ENCODE data around the gene SMG6.
A peak's percentile ranks its signal among the peaks of the same experiment; 100 is the strongest.

SMG6 gene

GRCh38 chr17:2093349-2093748 lies 210.2 kb downstream of the SMG6 start:
- no peak for TF ChIP-seq POLR2A (IDR thresholded peaks at IDR 0.05; ENCODE audit: low read length)
- TF ChIP-seq GATA1 (IDR thresholded peaks at IDR 0.05; ENCODE audit: low read depth, low read length) = no peak
- peak; percentile 63 to 78 for DNase-seq

GRCh38 chr17:2092253-2092652 lies 211.3 kb downstream of the SMG6 start:
- TF ChIP-seq POLR2A (IDR thresholded peaks at IDR 0.05; ENCODE audit: low read length) (no peak), GATA1 (IDR thresholded peaks at IDR 0.05; ENCODE audit: low read depth, low read length) (no peak)
- no peak for DNase-seq

- DNase-seq = no peak
- no peak for TF ChIP-seq GATA1 (IDR thresholded peaks at IDR 0.05; ENCODE audit: low read depth, low read length)
- no peak for TF ChIP-seq POLR2A (IDR thresholded peaks at IDR 0.05; ENCODE audit: low read length)
Observed at GRCh38 chr17:2090804-2091534, 212.6 kb downstream of the SMG6 start.

- DNase-seq = no peak
- TF ChIP-seq GATA1 (IDR thresholded peaks at IDR 0.05; ENCODE audit: low read depth, low read length) = no peak
- no peak for TF ChIP-seq POLR2A (IDR thresholded peaks at IDR 0.05; ENCODE audit: low read length)
Observed at GRCh38 chr17:2090210-2090641, 213.4 kb downstream of the SMG6 start.

GRCh38 chr17:2089021-2089422 lies 214.6 kb downstream of the SMG6 start:
- TF ChIP-seq GATA1 (IDR thresholded peaks at IDR 0.05; ENCODE audit: low read depth, low read length) = no peak
- no peak for TF ChIP-seq POLR2A (IDR thresholded peaks at IDR 0.05; ENCODE audit: low read length)
- DNase-seq = peak in 1 of 2 experiments; percentile 38

GRCh38 chr17:2087597-2088211 lies 215.9 kb downstream of the SMG6 start:
- TF ChIP-seq POLR2A (IDR thresholded peaks at IDR 0.05; ENCODE audit: low read length) (no peak), GATA1 (IDR thresholded peaks at IDR 0.05; ENCODE audit: low read depth, low read length) (no peak)
- DNase-seq = no peak

GRCh38 chr17:2086306-2086705 lies 217.3 kb downstream of the SMG6 start:
- DNase-seq = no peak
- TF ChIP-seq GATA1 (IDR thresholded peaks at IDR 0.05; ENCODE audit: low read depth, low read length) (no peak), POLR2A (IDR thresholded peaks at IDR 0.05; ENCODE audit: low read length) (no peak)

GRCh38 chr17:2085648-2085949 lies 218.0 kb downstream of the SMG6 start:
- TF ChIP-seq POLR2A (IDR thresholded peaks at IDR 0.05; ENCODE audit: low read length) (no peak), GATA1 (IDR thresholded peaks at IDR 0.05; ENCODE audit: low read depth, low read length) (no peak)
- no peak for DNase-seq

GRCh38 chr17:2084766-2085647 lies 218.6 kb downstream of the SMG6 start:
- no peak for DNase-seq
- TF ChIP-seq POLR2A (IDR thresholded peaks at IDR 0.05; ENCODE audit: low read length) (no peak), GATA1 (IDR thresholded peaks at IDR 0.05; ENCODE audit: low read depth, low read length) (no peak)

GRCh38 chr17:2084036-2084765 lies 219.4 kb downstream of the SMG6 start:
- peak in 1 of 2 experiments; percentile 21 for DNase-seq
- no peak for TF ChIP-seq POLR2A (IDR thresholded peaks at IDR 0.05; ENCODE audit: low read length)
- TF ChIP-seq GATA1 (IDR thresholded peaks at IDR 0.05; ENCODE audit: low read depth, low read length) = no peak

GRCh38 chr17:2083613-2084035 lies 220.0 kb downstream of the SMG6 start:
- TF ChIP-seq GATA1 (IDR thresholded peaks at IDR 0.05; ENCODE audit: low read depth, low read length) (no peak), POLR2A (IDR thresholded peaks at IDR 0.05; ENCODE audit: low read length) (no peak)
- DNase-seq = no peak

- TF ChIP-seq GATA1 (IDR thresholded peaks at IDR 0.05; ENCODE audit: low read depth, low read length) (no peak), POLR2A (IDR thresholded peaks at IDR 0.05; ENCODE audit: low read length) (no peak)
- DNase-seq = no peak
Observed at GRCh38 chr17:2082003-2082781, 221.4 kb downstream of the SMG6 start.

- no peak for DNase-seq
- no peak for TF ChIP-seq GATA1 (IDR thresholded peaks at IDR 0.05; ENCODE audit: low read depth, low read length)
- no peak for TF ChIP-seq POLR2A (IDR thresholded peaks at IDR 0.05; ENCODE audit: low read length)
Observed at GRCh38 chr17:2081564-2081963, 222.0 kb downstream of the SMG6 start.

All from erythroblast (primary cell).